K562 (cell line): ENCODE results near the gene ADAT1. TPM values are rescaled to one million over a fixed set of nuclear protein-coding genes. Genes with fewer than 3 reads are reported as not detected.

ENCODE experiments used
- ARID1B ChIP-seq: fragments of 450-650 bp; IDR thresholded peaks from 2 replicates; pipeline ENCODE4 v1.6.1; 2016; ENCODE audit warnings: antibody characterized with exemption, mild to moderate bottlenecking, inconsistent platforms
- BHLHE40 ChIP-seq: IDR thresholded peaks from 2 replicates; pipeline ENCODE4 v1.6.1; 2011; ENCODE audit warnings: low read length, improper control_type of control experiment
- CEBPB ChIP-seq: fragments of 450-650 bp; IDR thresholded peaks from 2 replicates; pipeline ENCODE4 v1.6.1; 2016; ENCODE audit warnings: missing genetic modification characterization, missing compliant biosample characterization
- CGGBP1 ChIP-seq: fragments of 250-450 bp; sonication (Bioruptor Pico); IDR thresholded peaks from 2 replicates; pipeline ENCODE4 v1.9.0; 2021; ENCODE audit warnings: mild to moderate bottlenecking
- CTBP1 ChIP-seq: fragments of 450-650 bp; IDR thresholded peaks from 2 replicates; pipeline ENCODE4 v1.6.1; 2016; ENCODE audit warnings: borderline replicate concordance
- E2F8 ChIP-seq: fragments of 450-650 bp; IDR thresholded peaks from 2 replicates; pipeline ENCODE4 v1.7.1; 2018; ENCODE audit warnings: mild to moderate bottlenecking, low read depth; ENCODE audit not compliant: partially characterized antibody
- EP300 ChIP-seq: IDR thresholded peaks from 2 replicates; pipeline ENCODE4 v1.6.1; 2012; ENCODE audit warnings: low read length, improper control_type of control experiment
- ESRRA ChIP-seq: fragments of 450-650 bp; IDR thresholded peaks from 2 replicates; pipeline ENCODE4 v1.6.1; 2014; ENCODE audit warnings: low read depth, mild to moderate bottlenecking, moderate library complexity, borderline replicate concordance
- HDAC1 ChIP-seq, 2 experiments: fragments of 450-650 bp; IDR thresholded peaks; 2 replicates each; pipeline ENCODE4 v1.6.1; 2016 to 2017; ENCODE audit warnings: inconsistent platforms in 1 of 2, mild to moderate bottlenecking in 1 of 2, moderate library complexity in 1 of 2
- HES1 ChIP-seq: fragments of 450-650 bp; IDR thresholded peaks from 2 replicates; pipeline ENCODE4 v1.6.1; 2016; ENCODE audit warnings: low read depth, mild to moderate bottlenecking, moderate library complexity
- JUND ChIP-seq, 2 experiments: IDR thresholded peaks; 2 replicates in 1 of 2; 3 replicates in 1 of 2; pipeline ENCODE4 v1.6.1; 2011; ENCODE audit warnings: borderline replicate concordance in 2 of 2, low read depth in 2 of 2, low read length in 2 of 2, improper control_type of control experiment in 1 of 2, missing biosample characterization in 1 of 2, missing genetic modification characterization in 1 of 2, missing genetic modification reagents in 1 of 2
- KLF1 ChIP-seq: fragments of 450-650 bp; IDR thresholded peaks from 2 replicates; pipeline ENCODE4 v1.6.1; 2016; ENCODE audit warnings: missing genetic modification characterization, missing compliant biosample characterization
- L3MBTL2 ChIP-seq: fragments of 450-650 bp; IDR thresholded peaks from 2 replicates; pipeline ENCODE4 v1.6.1; 2016; ENCODE audit warnings: mild to moderate bottlenecking, moderate library complexity
- LEF1 ChIP-seq: fragments of 450-650 bp; IDR thresholded peaks from 2 replicates; pipeline ENCODE4 v1.6.1; 2016; ENCODE audit warnings: mild to moderate bottlenecking
- MBD2 ChIP-seq: sonication (generic); IDR thresholded peaks from 2 replicates; pipeline ENCODE4 v1.6.1; 2016; ENCODE audit warnings: low read depth, borderline replicate concordance
- MYC ChIP-seq, 2 experiments: fragments of 250-450 bp in 1 of 2; sonication (Bioruptor Pico) in 1 of 2; IDR thresholded peaks; 2 replicates each; pipeline versions ENCODE4 v1.5.1 to v1.6.1; 2012 to 2021; ENCODE audit warnings: low read depth in 2 of 2, borderline replicate concordance in 1 of 2, improper control_type of control experiment in 1 of 2, low read length in 1 of 2, mild to moderate bottlenecking in 1 of 2, moderate library complexity in 1 of 2
- PML ChIP-seq: IDR thresholded peaks from 2 replicates; pipeline ENCODE4 v1.6.1; 2012; ENCODE audit warnings: low read length, inconsistent platforms
- POLR2AphosphoS5 ChIP-seq: IDR thresholded peaks from 2 replicates; pipeline ENCODE4 v1.6.1; 2011; ENCODE audit warnings: mild to moderate bottlenecking, low read depth, low read length, moderate library complexity; ENCODE audit not compliant: control insufficient read depth, insufficient read depth
- RCOR1 ChIP-seq, 2 experiments: IDR thresholded peaks; 2 replicates each; pipeline ENCODE4 v1.6.1; 2012; ENCODE audit warnings: low read depth in 2 of 2, low read length in 2 of 2, borderline replicate concordance in 1 of 2, improper control_type of control experiment in 1 of 2
- RFX1 ChIP-seq: fragments of 450-650 bp; IDR thresholded peaks from 2 replicates; pipeline ENCODE4 v1.6.1; 2016; ENCODE audit warnings: mild to moderate bottlenecking, moderate library complexity
- SMAD4 ChIP-seq: fragments of 250-450 bp; sonication (Bioruptor Pico); conservative IDR thresholded peaks from 2 replicates; pipeline ENCODE4 v1.8.0; 2021; ENCODE audit warnings: inconsistent platforms, mild to moderate bottlenecking, moderate library complexity
- SOX6 ChIP-seq: fragments of 450-650 bp; IDR thresholded peaks from 2 replicates; pipeline ENCODE4 v1.6.1; 2014; ENCODE audit warnings: mild to moderate bottlenecking
- TAL1 ChIP-seq: fragments of 450-650 bp; IDR thresholded peaks from 2 replicates; pipeline ENCODE4 v1.6.1; 2016; ENCODE audit warnings: mild to moderate bottlenecking
- TRIM24 ChIP-seq, 2 experiments: fragments of 450-650 bp; IDR thresholded peaks; 2 replicates each; pipeline ENCODE4 v1.6.1; 2016
- ZEB2 ChIP-seq: fragments of 450-650 bp; IDR thresholded peaks from 2 replicates; pipeline ENCODE4 v1.6.1; 2016
- ZNF140 ChIP-seq: fragments of 250-450 bp; sonication (Bioruptor Pico); IDR thresholded peaks from 2 replicates; pipeline ENCODE4 v1.8.0; 2021; ENCODE audit warnings: moderate library complexity, mild to moderate bottlenecking, inconsistent platforms
- ZNF184 ChIP-seq: sonication (generic); formaldehyde crosslinking; IDR thresholded peaks from 2 replicates; pipeline ENCODE4 v1.5.0; 2020; ENCODE audit warnings: missing genetic modification reagents
- ZNF384 ChIP-seq: IDR thresholded peaks from 2 replicates; pipeline ENCODE4 v1.6.1; 2012; ENCODE audit warnings: low read depth, low read length, improper control_type of control experiment
- polyA plus RNA-seq, 8 experiments: library from polyadenylated mRNA; depleted of rRNA in 4 of 8; stranded (reverse) in 5 of 8; unstranded in 3 of 8; fragments of >200 nt; fragmentation: Nextera tagmentation in 2 of 8; fragmentation: Illumina TruSeq in 1 of 8; extraction: Ambion mirVana in 2 of 8; extraction: Trizol in 1 of 8; gene quantifications; 2 replicates each; pipeline versions ENCODE4 v1.2.1 to v1.2.3, GENCODE V29; 2011 to 2014; ENCODE audit warnings: inconsistent platforms in 1 of 8, missing spikeins in 1 of 8
- total RNA-seq, 7 experiments: library from RNA; depleted of rRNA in 6 of 7; stranded (reverse); fragments of >200 nt in 6 of 7; fragmentation: Illumina TruSeq in 2 of 7; extraction: Trizol in 2 of 7; gene quantifications; 2 replicates each; pipeline versions ENCODE4 v1.2.1 to v1.2.3, GENCODE V29; 2011 to 2021; ENCODE audit warnings: low replicate concordance in 1 of 7

Gene ADAT1
- total and polyA plus RNA-seq, 9 of the 15 experiments (the other 6 are each of a cell fraction or from before 2014, with no cell fraction given) = 16.0 to 36.7 (median 28.2) TPM

GRCh38 chr16:75578212-75578611 is 44.9 kb downstream of the ADAT1 start (continued):
- no peak for TF ChIP-seq RFX1
- TF ChIP-seq TRIM24 (IDR thresholded peaks at IDR 0.05) = peak; percentile 17 to 55; a peak in 1 of 4 replicates
- peak in 1 of 2 experiments; percentile 57; a peak in 2 of 4 replicates for TF ChIP-seq HDAC1 (IDR thresholded peaks at IDR 0.05)
- TF ChIP-seq CEBPB (tag) = peak; percentile 75
- TF ChIP-seq ESRRA = peak; percentile 26; the same call in 1 of the 2 replicates
- TF ChIP-seq RCOR1 (IDR thresholded peaks at IDR 0.05; ENCODE audit: borderline replicate concordance in 1 of 2, low read depth in 2 of 2, low read length in 2 of 2) = peak in 1 of 2 experiments; percentile 89; a peak in 2 of 4 replicates
- peak; percentile 42; the same call in 1 of the 2 replicates for TF ChIP-seq ZEB2
- TF ChIP-seq ZNF140 (CRISPR knock-in tag) = no peak
- peak; percentile 29; the same call in 1 of the 2 replicates for TF ChIP-seq ZNF384
- TF ChIP-seq MBD2 = 0 out of 2 replicates have a peak, but pooled peaks have one; percentile 37
- TF ChIP-seq E2F8 = peak; percentile 49
- TF ChIP-seq BHLHE40 = peak; percentile 23; the same call in 1 of the 2 replicates
- TF ChIP-seq TAL1 = peak; percentile 90
- TF ChIP-seq ZNF184 (CRISPR knock-in tag) = no peak
- 0 out of 2 replicates have a peak, but pooled peaks have one; percentile 29 for TF ChIP-seq HES1
- peak; percentile 50; the same call in 1 of the 2 replicates for TF ChIP-seq POLR2AphosphoS5
- peak; percentile 74 for TF ChIP-seq CTBP1
- peak; percentile 92 for TF ChIP-seq ARID1B
- peak; percentile 68; the same call in 1 of the 2 replicates for TF ChIP-seq KLF1 (tag)
- TF ChIP-seq LEF1 = 0 out of 2 replicates have a peak, but pooled peaks have one; percentile 51
- TF ChIP-seq PML = peak; percentile 39; the same call in 1 of the 2 replicates
- no peak for TF ChIP-seq L3MBTL2
- peak; percentile 75; the same call in 1 of the 2 replicates for TF ChIP-seq EP300
- TF ChIP-seq SMAD4 (CRISPR knock-in tag) = peak; percentile 48
- TF ChIP-seq MYC (IDR thresholded peaks at IDR 0.05; ENCODE audit: low read depth, low read length) = peak; percentile 33; the same call in 1 of the 2 replicates
- TF ChIP-seq MYC (CRISPR knock-in tag; IDR thresholded peaks at IDR 0.05; ENCODE audit: borderline replicate concordance, low read depth) = no peak
- TF ChIP-seq SOX6 = peak; percentile 48; the same call in 1 of the 2 replicates
- TF ChIP-seq JUND (IDR thresholded peaks at IDR 0.05; ENCODE audit: borderline replicate concordance, low read depth, low read length) = 0 out of 2 replicates have a peak, but pooled peaks have one; percentile 6
- no peak for TF ChIP-seq JUND (tag; IDR thresholded peaks at IDR 0.05; ENCODE audit: borderline replicate concordance, low read depth, low read length)
- no peak for TF ChIP-seq CGGBP1
